A172 (cell line): ENCODE results near the gene TCEAL7. TPM values are rescaled to one million over a fixed set of nuclear protein-coding genes. Genes with fewer than 3 reads are reported as not detected.
A peak's percentile ranks its signal among the peaks of the same experiment; 100 is the strongest.

Experiments used
- DNase-seq: peaks from one replicate; pipeline ENCODE4 v3.0.0-alpha.2; 2015; ENCODE audit warnings: low spot score
- total RNA-seq: library from RNA; depleted of rRNA; stranded (reverse); fragments of >200 nt; shearing (Covaris generic); gene quantifications from 2 replicates; pipeline ENCODE4 v1.2.3, GENCODE V29; 2014; rRNA removed

TCEAL7 gene
- total RNA-seq, 1 experiment from 2014 or later, result 29.0 TPM

GRCh38 chrX:103367502-103367901, 37.5 kb downstream of the TCEAL7 start:
- DNase-seq, result no peak

- DNase-seq, result no peak
These were observed 39.4 kb downstream of the TCEAL7 start for GRCh38 chrX:103369479-103369878.

- DNase-seq, result no peak
These were observed 42.8 kb downstream of the TCEAL7 start for GRCh38 chrX:103372886-103373285.

GRCh38 chrX:103373581-103373980, 43.5 kb downstream of the TCEAL7 start:
- DNase-seq, result no peak

- DNase-seq, result peak; percentile 23
These were observed 46.3 kb downstream of the TCEAL7 start, which contains the start of gene BEX3 for GRCh38 chrX:103376118-103376978. Gene BEX3, plus strand, starts transcription at chrX:103376538. Its CDS starts 984 bp downstream, at chrX:103377522.

- no peak for DNase-seq
These were observed 46.9 kb downstream of the TCEAL7 start for GRCh38 chrX:103376979-103377324.

- no peak for DNase-seq
These were observed 49.0 kb downstream of the TCEAL7 start for GRCh38 chrX:103378990-103379389.

Other genes with a start within 250 kb of the TCEAL7 start
- gene NXF3, start 237.1 kb upstream of the TCEAL7 start, total RNA-seq, result 0.38 and 1.6 TPM in 2 replicates
- gene BEX4, start 115.1 kb upstream of the TCEAL7 start, total RNA-seq, result 1.2 TPM in 1 of 2 replicates, not detected in the other
- 60.7 and 64.9 TPM in 2 replicates for gene TCEAL8, start 75.1 kb upstream of the TCEAL7 start, total RNA-seq
- not detected in 2 replicates for gene TCEAL5, start 53.5 kb upstream of the TCEAL7 start, total RNA-seq
- gene BEX2, start 19.2 kb upstream of the TCEAL7 start, total RNA-seq, result 0.76 and 2.6 TPM in 2 replicates
- gene TCEAL9, start 26.3 kb downstream of the TCEAL7 start, total RNA-seq, result 166 and 199 TPM in 2 replicates
- 187 and 228 TPM in 2 replicates for gene BEX3, start 46.3 kb downstream of the TCEAL7 start, total RNA-seq
- not detected in 2 replicates for gene RAB40A, start 189.2 kb downstream of the TCEAL7 start, total RNA-seq